K562 (cell line): ENCODE measurements around the gene MAPK8IP2. TPM values are rescaled to one million over a fixed set of nuclear protein-coding genes. Genes with fewer than 3 reads are reported as not detected.
"Not testable (repeated sequence)": the region's sequence is repeated elsewhere in the genome, so short reads cannot be mapped to it uniquely, and the experiment has no call there.

ENCODE experiments used
- ATAC-seq: fragments of 200-7000 bp; cut with Tn5 transposase; 3 replicates; pipeline ENCODE4 v1.9.1; 2020; ENCODE audit warnings: moderate library complexity
- BruUV-seq: library from RNA; stranded (reverse); fragments of 400-500 nt; replicated peaks from 2 replicates; lab custom pipeline; 2021; lab: Mats Ljungman, UMichigan
- CTCF ChIA-PET: fragments of 300-600 bp; formaldehyde crosslinking; extraction: SDS; loops from one replicate; lab custom pipeline; 2021; ENCODE audit warnings: low intra/inter-chr PET ratio; lab: Yijun Ruan, JAX
- POLR2A ChIA-PET: fragments of 300-600, 350-650 bp; sonication (Branson Sonifier 250); formaldehyde crosslinking; extraction: SDS; loops from one replicate; lab custom pipeline; 2021; ENCODE audit warnings: antibody characterized with exemption, inconsistent platforms; lab: Yijun Ruan, JAX
- DNase-seq, 4 experiments: peaks; one replicate each; pipeline versions ENCODE4 v3.0.0 to v3.0.0-alpha.2; 2011 to 2018; ENCODE audit warnings: low spot score in 3 of 4, mixed read lengths in 3 of 4; ENCODE audit errors: extremely low read depth in 1 of 4
- FAIRE-seq: peaks from 2 replicates; lab custom pipeline; 2011; peaks lifted over from hg19 to GRCh38; lab: Jason Lieb, UNC
- H2AFZ ChIP-seq: 2 replicates; pipeline ENCODE4 v1.6.0; 2011; ENCODE audit warnings: low read depth, low read length, control low read depth, inconsistent platforms
- H3K27ac ChIP-seq: fragments of 200-600 bp; 3 replicates; pipeline ENCODE4 v1.8.0; 2011; ENCODE audit warnings: low read depth, mild to moderate bottlenecking, control low read depth, inconsistent platforms, low read length, moderate library complexity, mixed read lengths; ENCODE audit errors: extremely low read depth
- H3K27me3 ChIP-seq, 2 experiments: fragments of 300-600 bp in 1 of 2; 2 replicates in 1 of 2; 3 replicates in 1 of 2; pipeline versions ENCODE4 v1.6.0 to v1.8.0; 2011; ENCODE audit warnings: inconsistent platforms in 2 of 2, low read length in 2 of 2, mild to moderate bottlenecking in 1 of 2, mixed read lengths in 1 of 2, moderate library complexity in 1 of 2; ENCODE audit not compliant: control insufficient read depth in 2 of 2, insufficient read depth in 2 of 2
- H3K36me3 ChIP-seq: fragments of 300-600 bp; 3 replicates; pipeline ENCODE4 v1.8.0; 2011; ENCODE audit warnings: mild to moderate bottlenecking, low read length, inconsistent platforms; ENCODE audit not compliant: control insufficient read depth, insufficient read depth
- H3K4me1 ChIP-seq, 2 experiments: fragments of 200-600 bp in 1 of 2; replicated peaks in 1 of 2; 2 replicates in 1 of 2; 3 replicates in 1 of 2; pipeline versions ENCODE4 v1.5.1 to v1.8.0; 2011; ENCODE audit warnings: inconsistent platforms in 2 of 2, low read length in 2 of 2, mild to moderate bottlenecking in 1 of 2, mixed read lengths in 1 of 2, moderate library complexity in 1 of 2; ENCODE audit not compliant: control insufficient read depth in 2 of 2, insufficient read depth in 2 of 2
- H3K4me2 ChIP-seq: 2 replicates; pipeline ENCODE4 v1.6.1; 2011; ENCODE audit warnings: low read length, control low read depth, inconsistent platforms, mixed read lengths; ENCODE audit not compliant: insufficient read depth
- H3K4me3 ChIP-seq: fragments of 200-600 bp; sonication (generic), shearing (Covaris generic); 2 replicates; pipeline ENCODE4 v1.5.1; 2016; ENCODE audit warnings: control low read depth, inconsistent platforms
- H3K79me2 ChIP-seq: fragments of 200-600 bp; 3 replicates; pipeline ENCODE4 v1.8.0; 2011; ENCODE audit warnings: low read length, inconsistent platforms; ENCODE audit not compliant: control insufficient read depth, insufficient read depth
- H3K9ac ChIP-seq, 2 experiments: 2 replicates each; pipeline versions ENCODE4 v1.6.0 to v1.6.1; 2011; ENCODE audit warnings: low read depth in 2 of 2, low read length in 2 of 2, control low read depth in 1 of 2, inconsistent platforms in 1 of 2, mild to moderate bottlenecking in 1 of 2, mixed read lengths in 1 of 2; ENCODE audit not compliant: insufficient read depth in 1 of 2
- H3K9me1 ChIP-seq: one replicate; pipeline ENCODE4 v1.6.0; 2011; ENCODE audit warnings: inconsistent platforms, mild to moderate bottlenecking, low read length, moderate library complexity; ENCODE audit not compliant: control insufficient read depth, insufficient read depth
- H3K9me3 ChIP-seq: replicated peaks from 2 replicates; pipeline ENCODE4 v1.5.1; 2011; ENCODE audit warnings: low read depth, low read length, inconsistent platforms; ENCODE audit not compliant: control insufficient read depth, insufficient read depth
- H4K20me1 ChIP-seq: replicated peaks from 2 replicates; pipeline ENCODE4 v1.6.1; 2011; ENCODE audit warnings: low read length, inconsistent platforms, mixed read lengths; ENCODE audit not compliant: control insufficient read depth, insufficient read depth
- CBX3 ChIP-seq, 2 experiments: IDR thresholded peaks; 1 replicate in 1 of 2; 2 replicates in 1 of 2; pipeline ENCODE4 v1.6.1; 2012; ENCODE audit warnings: inconsistent platforms in 2 of 2, low read length in 2 of 2, borderline replicate concordance in 1 of 2, control low read depth in 1 of 2
- KAT7 ChIP-seq: sonication (generic); formaldehyde crosslinking; IDR thresholded peaks from 2 replicates; pipeline ENCODE4 v1.8.0; 2022; ENCODE audit warnings: missing genetic modification reagents, mild to moderate bottlenecking, borderline replicate concordance
- MGA ChIP-seq: fragments of 450-650 bp; IDR thresholded peaks from 2 replicates; pipeline ENCODE4 v1.6.1; 2016; ENCODE audit warnings: mild to moderate bottlenecking, moderate library complexity
- WGBS: fragments of 100-300 bp; shearing (Covaris generic); methylation state at CpG from one replicate; pipeline ENCODE4 v1.1.6; 2016; ENCODE audit warnings: low coverage, mixed read lengths; ENCODE audit not compliant: insufficient coverage; ENCODE audit errors: missing lambda C conversion rate; 5-methylcytosine and 5-hydroxymethylcytosine counted together
- in situ Hi-C: fragments of 300-500 bp; cut with MboI; formaldehyde crosslinking; loops from 4 replicates; pipeline ENCODE4 v1.15.0; 2018; ENCODE audit warnings: inconsistent platforms, mixed read lengths
- intact Hi-C: fragments of 100-400 bp; cut with micrococcal nuclease; formaldehyde crosslinking; loops from 2 replicates; pipeline ENCODE4 v1.14.2; 2022
- polyA plus RNA-seq, 8 experiments: library from polyadenylated mRNA; depleted of rRNA in 4 of 8; stranded (reverse) in 5 of 8; unstranded in 3 of 8; fragments of >200 nt; fragmentation: Nextera tagmentation in 2 of 8; fragmentation: Illumina TruSeq in 1 of 8; extraction: Ambion mirVana in 2 of 8; extraction: Trizol in 1 of 8; gene quantifications; 2 replicates each; pipeline versions ENCODE4 v1.2.1 to v1.2.3, GENCODE V29; 2011 to 2014; ENCODE audit warnings: inconsistent platforms in 1 of 8, missing spikeins in 1 of 8
- total RNA-seq, 7 experiments: library from RNA; depleted of rRNA in 6 of 7; stranded (reverse); fragments of >200 nt in 6 of 7; fragmentation: Illumina TruSeq in 2 of 7; extraction: Trizol in 2 of 7; gene quantifications; 2 replicates each; pipeline versions ENCODE4 v1.2.1 to v1.2.3, GENCODE V29; 2011 to 2021; ENCODE audit warnings: low replicate concordance in 1 of 7

Gene MAPK8IP2
- total and polyA plus RNA-seq, 9 of the 15 experiments (the other 6 are each of a cell fraction or from before 2014, with no cell fraction given): 0.01 to 0.47 (median 0.07) TPM; not detected in 2

DNA sequence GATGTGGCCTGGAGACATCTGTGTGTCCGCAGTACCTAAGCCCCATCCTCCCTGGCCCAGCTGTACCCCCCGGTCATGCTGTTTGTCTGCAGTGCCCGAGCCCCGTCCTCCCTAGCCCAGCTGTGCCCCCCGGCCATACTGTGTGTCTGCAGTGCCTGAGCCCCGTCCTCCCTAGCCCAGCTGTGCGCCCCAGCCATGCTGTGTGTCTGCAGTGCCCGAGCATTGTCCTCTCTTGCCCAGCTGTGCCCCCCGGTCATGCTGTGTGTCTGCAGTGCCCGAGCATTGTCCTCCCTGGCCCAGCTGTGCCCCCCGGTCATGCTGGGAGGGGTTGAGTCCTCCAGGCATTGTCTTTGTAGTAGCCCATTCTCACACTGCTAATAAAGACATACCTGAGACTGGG, 35.0 kb downstream of the MAPK8IP2 start (continued):
- TF ChIP-seq MGA: no peak
- no peak for TF ChIP-seq KAT7 (CRISPR knock-in tag)
- no peak for TF ChIP-seq CBX3 (IDR thresholded peaks at IDR 0.05; ENCODE audit: borderline replicate concordance in 1 of 2, low read length in 2 of 2)
- TF ChIP-seq, all 486 proteins: peak for 0

- H3K4me1 ChIP-seq, H3K9me3 ChIP-seq, BruUV-seq, H4K20me1 ChIP-seq, FAIRE-seq, H2AFZ ChIP-seq, intact Hi-C loops, H3K4me2 ChIP-seq, H3K36me3 ChIP-seq, ATAC-seq, H3K27ac ChIP-seq, H3K9me1 ChIP-seq, H3K9ac ChIP-seq, DNase-seq, H3K79me2 ChIP-seq, CTCF ChIA-PET, H3K4me3 ChIP-seq: not testable (repeated sequence)
- 18% methylated on average over 10 of the region's 12 CpGs for WGBS
- in situ Hi-C loops: loop anchor here (5.0 kb wide), 1 partner anchor 57 kb away; no protein-coding TSS in a partner anchor
- H3K27me3 ChIP-seq: peaks cover 7 to 50% of the 10 kb centered on the region in 2 experiments; a peak in 4 of 5 replicates
- POLR2A ChIA-PET: interaction anchor here (1.5 kb wide), 1 partner anchor 10 kb away, joined by 3 read pairs; no protein-coding TSS in a partner anchor
Measured at GRCh38 chr22:50640296-50640695, 39.7 kb downstream of the MAPK8IP2 start.
